Activated effector memory CD4-positive, alpha-beta T cell treated with anti-CD3 and anti-CD28 coated beads, Interleukin-2, amount 50 U/mL, for 16 hours (primary cell): ENCODE measurements around the gene GATAD2B.
"Not testable (repeated sequence)": the region's sequence is repeated elsewhere in the genome, so short reads cannot be mapped to it uniquely, and the experiment has no call there.

ENCODE experiments used
- DNase-seq: peaks from one replicate; pipeline ENCODE4 v3.0.0-alpha.2; 2020

GATAD2B gene

GRCh38 chr1:153882296-153882912, 40.4 kb downstream of the GATAD2B start:
- DNase-seq = no peak

DNA sequence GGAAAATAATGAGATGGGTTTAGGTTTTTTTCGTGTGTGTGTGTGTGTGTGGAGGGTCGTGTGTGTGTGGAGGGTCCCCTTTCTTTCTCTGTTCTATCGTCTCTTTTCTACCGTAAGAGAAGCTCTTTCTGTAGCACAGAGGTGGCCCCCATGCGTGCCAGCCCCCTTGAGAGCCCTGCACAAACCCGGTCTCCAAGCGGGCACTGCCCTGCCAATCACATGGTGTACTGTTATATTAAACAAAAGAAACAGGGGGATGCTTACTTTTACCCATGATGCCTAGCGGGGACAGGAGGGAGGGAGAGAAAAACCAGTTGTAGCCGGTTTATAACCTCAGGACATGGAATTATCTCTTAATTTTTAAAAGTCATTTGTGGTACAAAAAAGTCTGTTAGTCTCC, 41.0 kb downstream of the GATAD2B start:
- DNase-seq = no peak

DNA sequence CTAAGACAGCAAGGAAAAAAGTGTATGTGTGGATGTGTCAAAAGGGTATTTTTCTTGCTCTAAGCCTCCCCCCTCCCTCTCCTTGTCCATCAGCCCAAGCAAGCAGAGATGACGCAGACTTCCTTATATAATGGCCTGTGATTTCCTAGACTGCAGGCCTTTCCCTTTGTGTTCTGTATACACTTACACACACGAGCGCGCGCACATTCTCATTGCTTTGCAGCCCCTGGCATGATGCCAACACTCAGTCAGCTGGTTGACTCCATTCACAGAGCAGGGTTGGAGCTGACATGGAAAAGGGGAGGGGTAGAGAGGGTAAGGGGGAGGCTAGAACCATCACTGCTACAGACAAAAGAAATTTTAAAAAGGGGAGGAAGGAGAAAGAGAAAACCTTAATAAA, 41.8 kb downstream of the GATAD2B start:
- DNase-seq = no peak

DNA sequence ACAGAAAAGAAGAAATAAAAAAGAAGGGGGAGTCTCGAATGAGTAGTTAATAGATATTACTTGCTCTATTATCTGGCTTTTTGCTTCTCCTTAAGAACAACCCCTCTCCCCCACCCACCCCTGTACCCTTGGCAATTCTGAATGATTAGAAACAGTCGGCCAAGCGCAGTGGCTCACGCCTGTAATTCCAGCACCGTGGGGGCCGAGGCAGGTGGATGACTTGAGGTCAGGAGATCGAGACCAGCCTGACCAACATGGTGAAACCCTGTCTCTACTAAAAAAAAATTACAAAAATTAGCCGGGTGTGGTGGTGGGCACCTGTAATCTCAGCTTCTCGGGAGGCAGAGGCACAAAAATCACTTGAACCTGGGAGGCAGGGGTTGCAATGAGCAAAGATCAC, 42.7 kb downstream of the GATAD2B start:
- no peak for DNase-seq

DNA sequence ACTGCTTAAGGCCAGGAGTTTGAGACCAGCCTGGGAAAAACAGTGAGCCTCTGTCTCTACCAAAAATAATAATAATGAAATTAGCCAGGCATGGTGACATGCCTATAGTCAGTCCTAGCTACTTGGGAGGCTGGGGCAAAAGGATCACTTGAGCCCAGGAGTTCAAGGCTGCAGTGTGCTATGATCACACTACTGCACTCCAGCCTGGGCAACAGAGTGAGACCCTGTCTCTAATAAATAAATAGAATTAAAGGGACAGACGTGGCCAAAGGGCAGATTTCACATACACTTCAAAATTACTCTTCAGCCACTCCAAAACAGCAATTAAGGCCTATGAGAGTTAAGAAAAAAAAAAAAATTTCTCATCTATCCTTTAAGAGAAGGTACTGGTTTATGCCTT, 45.7 kb downstream of the GATAD2B start:
- DNase-seq = no peak

DNA sequence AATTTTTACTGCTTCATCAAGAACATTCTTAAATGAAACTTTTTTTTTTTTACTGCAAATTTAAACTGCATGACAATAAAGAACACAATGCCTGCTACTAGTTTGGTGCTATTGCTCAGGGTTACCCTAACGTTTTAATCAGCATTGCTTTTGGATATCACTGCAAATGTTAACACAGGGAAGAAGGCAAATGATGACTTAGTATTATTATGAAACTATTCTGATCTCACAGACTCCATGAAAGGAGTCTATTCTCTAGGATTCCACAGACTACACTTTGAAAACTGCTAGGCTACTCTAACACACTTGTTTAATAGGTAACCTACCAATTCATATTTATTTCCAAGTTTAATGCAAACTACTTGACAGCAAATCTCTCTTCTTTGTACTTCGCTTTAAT, 49.8 kb downstream of the GATAD2B start:
- no peak for DNase-seq

GRCh38 chr1:153872331-153872730, 50.4 kb downstream of the GATAD2B start:
- DNase-seq = no peak

- no peak for DNase-seq
Observed at GRCh38 chr1:153869486-153869885, 53.3 kb downstream of the GATAD2B start.

DNA sequence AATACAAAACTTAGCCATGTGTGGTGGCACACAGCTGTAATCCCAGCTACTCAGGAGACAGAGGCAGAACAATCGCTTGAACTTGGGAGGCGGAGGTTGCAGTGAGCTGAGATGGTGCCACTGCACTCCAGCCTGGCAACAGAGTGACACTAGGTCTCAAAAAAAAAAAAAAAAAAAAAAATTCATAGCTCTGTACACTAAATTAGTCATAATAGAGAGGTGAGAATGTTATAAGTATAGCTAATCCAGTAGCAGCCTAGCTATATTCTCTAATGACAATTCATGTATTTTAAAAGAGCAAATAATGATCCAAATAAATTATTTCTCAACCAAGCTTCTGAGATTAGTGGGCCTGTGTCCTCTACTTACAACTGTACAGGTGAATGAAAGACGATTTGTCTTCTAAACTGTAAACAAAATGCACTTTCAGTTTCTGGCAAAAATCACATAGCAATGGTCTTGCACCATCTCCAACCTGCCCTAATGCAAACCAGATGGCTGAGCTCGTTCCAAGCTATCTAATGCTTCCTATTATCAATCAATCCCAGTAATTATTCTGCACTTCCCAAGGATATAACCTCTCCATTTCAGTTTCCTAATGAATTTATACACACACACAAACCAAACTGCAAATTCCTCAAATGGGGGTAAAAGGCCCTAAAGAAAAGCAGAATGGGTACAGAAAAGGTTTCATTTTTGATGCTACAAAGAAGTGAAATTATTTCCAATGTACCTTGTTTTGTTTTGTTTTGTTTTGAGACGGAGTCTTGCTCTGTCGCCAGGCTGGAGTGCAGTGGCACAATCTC, 56.5 kb downstream of the GATAD2B start:
- no peak for DNase-seq

- DNase-seq = no peak
Observed at GRCh38 chr1:153860285-153860684, 62.5 kb downstream of the GATAD2B start.

DNA sequence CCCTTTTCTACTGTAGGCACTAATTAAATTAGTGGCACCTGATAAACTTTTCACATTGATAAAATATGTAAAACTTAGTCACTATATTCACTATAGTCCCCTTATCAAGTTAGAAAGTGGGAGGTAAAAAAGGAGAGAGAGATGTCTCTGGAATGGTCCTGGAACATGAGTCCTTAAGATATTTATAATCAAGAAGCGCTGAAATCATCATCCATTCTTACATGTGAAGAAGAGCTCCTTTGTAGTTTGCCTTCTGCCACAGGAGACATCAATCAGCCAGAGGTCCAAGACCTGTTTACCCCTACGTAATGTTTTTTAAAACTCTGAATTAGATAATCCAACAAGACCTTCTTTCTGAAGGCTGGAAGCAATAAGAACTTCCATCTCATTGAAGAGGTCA, 65.3 kb downstream of the GATAD2B start:
- DNase-seq = no peak

DNA sequence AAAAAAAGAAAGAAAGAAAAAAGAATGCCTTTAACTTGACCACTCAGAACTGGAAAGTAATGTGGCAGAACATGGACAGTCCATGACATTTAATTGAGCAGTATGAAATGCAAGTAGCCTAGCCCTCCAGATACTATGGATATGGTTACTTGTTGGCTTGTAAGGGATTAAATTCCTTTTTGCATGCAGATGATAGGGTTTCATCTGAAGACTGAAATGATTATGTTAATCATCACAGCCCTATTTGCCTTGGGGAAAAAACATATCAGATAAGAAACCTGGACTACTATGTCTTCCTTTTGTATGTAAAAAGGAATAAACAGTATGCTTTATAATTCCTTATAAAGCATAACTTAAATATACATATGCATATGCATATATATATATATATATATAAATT, 66.0 kb downstream of the GATAD2B start:
- no peak for DNase-seq

DNA sequence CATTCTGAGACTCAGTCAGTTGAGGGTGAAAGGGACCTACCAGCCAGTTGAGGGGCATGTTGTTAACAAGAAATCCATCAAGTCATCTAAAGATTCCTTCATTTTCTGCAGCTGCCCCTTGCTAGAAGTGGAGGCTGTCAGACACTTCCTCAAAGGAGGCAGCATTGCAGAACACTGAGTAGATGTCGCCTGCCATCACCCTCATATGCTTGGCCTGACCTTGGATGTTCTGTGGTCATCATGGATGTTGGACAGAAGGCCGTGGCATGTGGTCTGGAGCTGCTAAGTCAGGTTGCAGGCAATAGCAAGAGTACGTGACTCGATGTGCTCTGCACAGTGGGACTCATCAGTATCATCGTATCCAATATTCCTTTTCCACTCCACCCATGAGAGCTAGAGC, 70.6 kb downstream of the GATAD2B start:
- no peak for DNase-seq

- DNase-seq = no peak
Observed at GRCh38 chr1:153849487-153850185, 73.1 kb downstream of the GATAD2B start.

GRCh38 chr1:153848805-153849204, 74.0 kb downstream of the GATAD2B start:
- no peak for DNase-seq

- DNase-seq = no peak
Observed at GRCh38 chr1:153845158-153845557, 77.6 kb downstream of the GATAD2B start.

DNA sequence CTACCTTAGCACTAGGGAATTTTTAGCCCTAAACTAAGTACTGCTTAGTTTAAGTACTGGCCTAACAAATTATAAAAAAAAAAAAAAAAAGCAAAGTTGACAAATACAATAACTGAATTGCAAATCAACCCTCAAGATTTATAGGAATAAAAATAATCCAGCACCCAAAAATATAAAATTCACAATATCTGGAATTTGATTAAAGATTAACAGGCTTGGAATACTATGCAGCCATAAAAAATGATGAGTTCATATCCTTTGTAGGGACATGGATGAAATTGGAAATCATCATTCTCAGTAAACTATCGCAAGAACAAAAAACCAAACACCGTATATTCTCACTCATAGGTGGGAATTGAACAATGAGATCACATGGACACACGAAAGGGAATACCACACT, 78.4 kb downstream of the GATAD2B start:
- not testable (repeated sequence) for DNase-seq

DNA sequence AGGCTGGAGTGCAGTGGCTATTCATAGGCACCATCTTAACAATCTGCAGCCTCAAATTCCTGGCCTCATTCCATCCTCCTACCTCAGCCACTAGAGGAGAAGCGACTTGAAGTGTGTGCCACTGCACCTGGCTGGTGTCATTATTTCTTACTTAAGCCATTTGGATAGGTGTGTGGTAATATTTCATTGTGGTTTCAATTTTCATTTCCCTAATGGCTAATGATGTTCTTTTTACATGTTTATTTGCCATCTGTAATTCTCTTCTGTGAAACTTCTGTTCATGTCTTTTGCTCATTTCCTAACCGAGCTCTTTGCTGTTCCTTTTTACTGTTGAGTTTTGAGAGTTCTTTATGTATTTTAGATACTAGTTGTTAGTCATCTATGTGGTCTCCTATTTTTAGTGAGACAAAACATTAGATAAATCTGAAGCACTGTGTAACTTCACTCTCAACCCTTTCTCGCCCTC, 80.7 kb downstream of the GATAD2B start:
- no peak for DNase-seq

- DNase-seq = no peak
Observed at GRCh38 chr1:153841463-153841994, 81.2 kb downstream of the GATAD2B start.

- not testable (repeated sequence) for DNase-seq
Observed at GRCh38 chr1:153840774-153841173, 82.0 kb downstream of the GATAD2B start.

GRCh38 chr1:153833968-153834367, 88.8 kb downstream of the GATAD2B start:
- not testable (repeated sequence) for DNase-seq

- no peak for DNase-seq
Observed at GRCh38 chr1:153833171-153833570, 89.6 kb downstream of the GATAD2B start.

DNA sequence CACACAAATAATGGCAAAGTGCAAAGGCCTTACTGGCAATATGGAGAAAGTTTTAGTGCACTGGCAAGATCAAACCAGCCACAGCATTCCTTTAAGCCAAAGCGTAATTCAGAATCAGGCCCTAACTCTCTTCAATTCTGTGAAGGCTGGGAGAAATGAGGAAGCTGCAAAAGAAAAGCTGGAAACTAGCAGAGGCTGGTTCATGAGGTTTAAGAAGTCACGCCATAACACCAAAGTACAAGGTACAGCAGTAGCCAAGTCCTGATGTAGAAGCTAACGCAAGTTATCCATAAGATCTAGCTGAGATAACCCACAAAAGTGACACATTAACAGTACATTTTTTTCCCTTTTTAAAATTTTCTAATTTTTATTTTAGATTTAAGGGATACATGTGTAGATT, 90.5 kb downstream of the GATAD2B start:
- no peak for DNase-seq

- DNase-seq = no peak
Observed at GRCh38 chr1:153831026-153831425, 91.7 kb downstream of the GATAD2B start.
